Upper lobe of left lung (tissue), 4 donors: Measurements from ENCODE around the gene TLE3.

ENCODE experiments used
- CTCF ChIP-seq, 6 experiments: fragments of 450-650 bp in 4 of 6; fragments of 200-600 bp in 2 of 6; sonication (generic) in 2 of 6; IDR thresholded peaks; one replicate each; pipeline ENCODE4 v1.5.1; 2016 to 2019; ENCODE audit warnings: antibody characterized with exemption in 6 of 6
- EP300 ChIP-seq, 4 donors: sonication (generic); formaldehyde crosslinking; IDR thresholded peaks; one replicate each; pipeline ENCODE4 v1.5.1; 2017; ENCODE audit warnings: antibody characterized with exemption in 4 of 4, control low read depth in 2 of 4
- POLR2A ChIP-seq, 4 donors: fragments of 450-650 bp; IDR thresholded peaks; one replicate each; pipeline ENCODE4 v1.5.1; 2016 to 2017; ENCODE audit warnings: antibody characterized with exemption in 4 of 4, mild to moderate bottlenecking in 2 of 4
- POLR2AphosphoS5 ChIP-seq, 2 donors: sonication (generic); formaldehyde crosslinking; IDR thresholded peaks; one replicate each; pipeline ENCODE4 v1.5.1; 2017; ENCODE audit warnings: antibody characterized with exemption in 2 of 2

- TF ChIP-seq EP300 (IDR thresholded peaks at IDR 0.05) (no peak), CTCF (IDR thresholded peaks at IDR 0.05) (no peak), POLR2A (IDR thresholded peaks at IDR 0.05) (no peak), POLR2AphosphoS5 (IDR thresholded peaks at IDR 0.05) (no peak)
Measured at GRCh38 chr15:70098153-70098460, 390 bp upstream of the TLE3 start.
